Kidney capillary endothelial cell (primary cell): ENCODE results near the gene FBXL2.
"Not testable (repeated sequence)": the region's sequence is repeated elsewhere in the genome, so short reads cannot be mapped to it uniquely, and the experiment has no call there.

ENCODE experiments used
- DNase-seq: peaks from one replicate; pipeline ENCODE4 v3.0.0-alpha.2; 2018; ENCODE audit warnings: low spot score

FBXL2 gene

GRCh38 chr3:33317963-33318709, 40.9 kb downstream of the FBXL2 start:
- peak; percentile 33 for DNase-seq

GRCh38 chr3:33318710-33319380, 41.6 kb downstream of the FBXL2 start:
- no peak for DNase-seq

GRCh38 chr3:33322412-33322811, 45.2 kb downstream of the FBXL2 start:
- no peak for DNase-seq

GRCh38 chr3:33331414-33331813, 54.2 kb downstream of the FBXL2 start:
- no peak for DNase-seq

GRCh38 chr3:33334364-33334763, 57.1 kb downstream of the FBXL2 start:
- no peak for DNase-seq

GRCh38 chr3:33338936-33339465, 61.8 kb downstream of the FBXL2 start:
- DNase-seq: not testable (repeated sequence)

GRCh38 chr3:33339758-33340157, 62.5 kb downstream of the FBXL2 start:
- no peak for DNase-seq

GRCh38 chr3:33355611-33356010, 78.4 kb downstream of the FBXL2 start:
- DNase-seq: no peak

GRCh38 chr3:33358172-33358781, 81.0 kb downstream of the FBXL2 start:
- no peak for DNase-seq

- DNase-seq: no peak
These were observed 83.0 kb downstream of the FBXL2 start for GRCh38 chr3:33360136-33360825.

- no peak for DNase-seq
These were observed 86.0 kb downstream of the FBXL2 start for GRCh38 chr3:33363113-33363800.

GRCh38 chr3:33364060-33364459, 86.8 kb downstream of the FBXL2 start:
- DNase-seq: no peak

GRCh38 chr3:33364531-33365128, 87.4 kb downstream of the FBXL2 start:
- DNase-seq: no peak

- peak; percentile 46 for DNase-seq
These were observed 95.2 kb downstream of the FBXL2 start for GRCh38 chr3:33372218-33373081.

GRCh38 chr3:33373082-33373437, 95.8 kb downstream of the FBXL2 start:
- no peak for DNase-seq

GRCh38 chr3:33377489-33377888, 100.2 kb downstream of the FBXL2 start:
- no peak for DNase-seq

GRCh38 chr3:33377931-33378330, 100.7 kb downstream of the FBXL2 start:
- peak; percentile 26 for DNase-seq

- DNase-seq: no peak
These were observed 103.4 kb downstream of the FBXL2 start for GRCh38 chr3:33380653-33381052.

GRCh38 chr3:33383951-33384350, 106.7 kb downstream of the FBXL2 start:
- no peak for DNase-seq

- DNase-seq: peak; percentile 38
These were observed 108.2 kb downstream of the FBXL2 start for GRCh38 chr3:33385423-33385822.
